ENCODE results near the gene PRMT7. TPM values are rescaled to one million over a fixed set of nuclear protein-coding genes. Genes with fewer than 3 reads are reported as not detected.

PRMT7 gene
- total RNA-seq, 1 donor from 2014 or later = 58.9 TPM

DNA sequence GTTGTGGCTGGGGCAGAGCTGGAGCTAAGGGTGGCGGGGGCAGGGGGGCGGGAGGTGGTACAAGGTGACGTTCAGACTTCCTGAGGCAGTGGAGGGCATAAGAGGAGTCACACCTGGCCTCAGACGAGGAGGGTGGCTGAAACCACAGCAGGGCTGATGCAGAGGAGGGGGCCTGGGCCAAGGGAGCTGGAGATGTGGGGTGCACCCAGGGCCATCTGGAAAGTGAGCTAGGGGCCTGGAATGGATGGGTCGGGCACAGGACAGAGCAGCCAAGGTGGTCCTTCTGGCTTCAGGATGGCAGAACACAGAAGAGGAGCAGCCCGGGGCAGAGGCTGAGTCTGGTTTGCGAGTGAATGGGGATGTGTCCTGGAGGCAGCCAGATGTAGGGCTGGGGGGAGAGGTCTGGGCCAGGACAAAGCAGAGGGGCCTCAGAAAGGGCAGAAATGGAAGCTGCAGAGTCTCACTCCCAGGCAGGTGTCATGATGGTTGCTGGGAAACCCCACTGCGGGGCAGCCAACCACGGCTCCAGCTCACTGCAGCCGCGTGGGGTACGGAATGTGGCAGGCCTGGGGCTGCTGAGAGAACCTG, 57.6 kb downstream of the PRMT7 start:
- DNase-seq (ENCODE audit: low spot score) = no peak
- no peak for ATAC-seq
- intact Hi-C loops (cut with DNase I) = no loop called here

GRCh38 chr16:68369168-68369567, 58.3 kb downstream of the PRMT7 start:
- no peak for DNase-seq (ENCODE audit: low spot score)
- intact Hi-C loops (cut with DNase I) = no loop called here
- no peak for ATAC-seq

DNA sequence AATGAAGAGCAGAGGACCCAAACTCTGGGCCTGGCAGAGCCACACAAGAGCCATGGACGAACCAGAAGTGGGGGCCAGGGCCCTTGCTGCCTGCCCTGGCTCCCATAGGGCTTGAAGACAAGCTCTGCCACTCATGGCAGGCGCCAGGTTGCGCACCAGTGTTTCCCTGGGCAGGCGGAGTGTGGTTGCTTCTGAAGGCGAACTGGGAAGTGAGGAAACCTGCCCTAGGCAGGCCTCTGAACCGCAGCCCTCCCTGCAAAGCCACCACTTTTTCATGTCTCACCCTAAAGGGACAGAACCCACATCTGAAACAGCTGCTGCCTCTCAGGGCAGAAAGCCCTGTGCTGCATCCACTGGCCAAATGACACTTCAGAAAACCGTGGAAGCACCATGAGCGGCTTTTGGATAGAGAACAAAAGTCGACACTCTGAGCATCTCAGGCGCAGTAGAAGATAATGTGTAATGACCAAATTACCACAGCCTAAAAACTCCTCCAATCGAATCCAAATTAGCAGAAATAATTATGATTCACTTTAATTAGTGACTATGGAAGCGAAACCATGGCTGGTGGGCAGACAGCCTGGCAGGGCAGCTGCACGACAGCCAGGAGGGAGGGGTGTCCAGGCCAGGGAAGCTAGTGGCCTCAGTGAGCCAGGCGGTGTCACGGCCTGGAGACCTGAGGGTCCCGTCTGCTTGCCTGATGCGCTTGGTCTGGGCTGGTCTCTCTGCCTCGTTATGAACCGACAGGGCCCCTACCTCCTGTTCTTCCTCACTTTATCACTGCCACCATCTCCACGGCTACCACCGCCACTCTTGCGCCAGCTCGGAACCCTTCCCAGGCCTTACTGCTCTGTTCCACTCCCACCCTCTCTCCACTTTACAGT, 59.1 kb downstream of the PRMT7 start:
- intact Hi-C loops (cut with DNase I) = loop anchor here (2.0 kb wide), 1 partner anchor 61 kb away; no protein-coding TSS in a partner anchor
- no peak for ATAC-seq
- no peak for DNase-seq (ENCODE audit: low spot score)

GRCh38 chr16:68370581-68371275, 59.9 kb downstream of the PRMT7 start:
- ATAC-seq (no peak), DNase-seq (ENCODE audit: low spot score) (no peak)
- intact Hi-C loops (cut with DNase I) = loop anchor here (2.0 kb wide), 1 partner anchor 60 kb away; no protein-coding TSS in a partner anchor

DNA sequence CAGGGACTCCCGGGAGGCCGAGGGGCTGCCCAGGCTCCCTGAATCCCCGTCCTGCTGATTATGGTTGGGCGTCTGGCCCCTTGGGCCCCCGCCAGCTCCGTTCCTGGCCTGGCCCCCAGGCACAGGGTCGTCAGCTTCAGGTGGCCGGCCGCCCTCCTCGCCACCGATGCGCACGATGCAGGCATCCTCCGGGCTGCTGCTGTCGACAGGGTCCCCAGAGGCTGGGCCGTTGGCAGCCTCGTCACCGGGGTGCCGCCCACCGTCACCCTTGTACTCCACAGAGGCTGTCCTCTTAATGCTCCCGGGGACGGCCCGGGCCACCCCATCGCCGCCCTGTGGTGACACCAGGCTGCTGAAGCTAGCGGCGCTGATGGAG, 60.4 kb downstream of the PRMT7 start:
- no peak for ATAC-seq
- intact Hi-C loops (cut with DNase I) = loop anchor here (2.0 kb wide), 1 partner anchor 60 kb away; no protein-coding TSS in a partner anchor
- DNase-seq (ENCODE audit: low spot score) = no peak

DNA sequence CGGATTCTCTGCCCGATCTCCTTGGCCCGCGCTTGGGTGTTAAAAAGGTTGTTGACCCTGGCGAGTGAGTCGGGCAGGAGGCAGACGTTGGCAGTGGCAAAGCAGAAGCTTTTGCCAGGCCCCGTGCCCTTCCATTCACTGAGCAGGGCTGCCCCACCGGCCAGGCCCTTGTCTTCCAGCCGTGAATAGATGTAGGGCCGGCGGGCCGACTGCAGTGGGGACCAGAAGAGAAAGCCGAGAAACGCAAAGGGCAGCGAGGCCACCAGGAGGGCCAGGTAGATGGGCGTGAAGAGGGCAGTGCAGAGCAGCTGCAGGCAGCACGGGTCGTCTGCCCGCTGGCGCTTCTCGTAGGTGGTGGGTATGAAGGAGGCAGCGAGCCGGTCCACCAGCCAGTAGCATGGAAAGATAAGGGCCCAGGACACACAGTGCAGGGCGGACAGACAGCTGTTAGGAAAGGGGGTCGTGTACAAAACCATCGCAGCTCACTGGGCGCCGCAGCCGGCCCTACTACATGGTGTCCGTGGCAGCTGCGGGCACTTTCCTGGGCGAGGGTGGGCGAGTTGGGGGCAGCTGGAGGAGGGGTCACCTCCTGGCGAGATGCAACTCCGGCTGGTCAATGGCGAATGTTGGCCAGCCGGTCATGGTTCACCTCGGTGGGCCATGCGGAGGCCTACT, 61.0 kb downstream of the PRMT7 start:
- DNase-seq (ENCODE audit: low spot score) = no peak
- intact Hi-C loops (cut with DNase I) = loop anchor here (2.0 kb wide), 1 partner anchor 59 kb away; no protein-coding TSS in a partner anchor
- ATAC-seq = no peak

GRCh38 chr16:68372381-68372720, 61.5 kb downstream of the PRMT7 start:
- ATAC-seq (no peak), DNase-seq (ENCODE audit: low spot score) (no peak)
- intact Hi-C loops (cut with DNase I) = no loop called here

GRCh38 chr16:68372806-68373205, 62.0 kb downstream of the PRMT7 start:
- DNase-seq (ENCODE audit: low spot score) = no peak

GRCh38 chr16:68373528-68374245, 62.9 kb downstream of the PRMT7 start:
- intact Hi-C loops (cut with DNase I) = no loop called here
- ATAC-seq (no peak), DNase-seq (ENCODE audit: low spot score) (no peak)

More at GRCh38 chr16:68372806-68373205, 62.0 kb downstream of the PRMT7 start:
- intact Hi-C loops (cut with DNase I) = no loop called here
- ATAC-seq = no peak

- intact Hi-C loops (cut with DNase I) = no loop called here
- DNase-seq (ENCODE audit: low spot score) (no peak), ATAC-seq (no peak)
Observed at GRCh38 chr16:68374246-68374805, 63.5 kb downstream of the PRMT7 start.

DNA sequence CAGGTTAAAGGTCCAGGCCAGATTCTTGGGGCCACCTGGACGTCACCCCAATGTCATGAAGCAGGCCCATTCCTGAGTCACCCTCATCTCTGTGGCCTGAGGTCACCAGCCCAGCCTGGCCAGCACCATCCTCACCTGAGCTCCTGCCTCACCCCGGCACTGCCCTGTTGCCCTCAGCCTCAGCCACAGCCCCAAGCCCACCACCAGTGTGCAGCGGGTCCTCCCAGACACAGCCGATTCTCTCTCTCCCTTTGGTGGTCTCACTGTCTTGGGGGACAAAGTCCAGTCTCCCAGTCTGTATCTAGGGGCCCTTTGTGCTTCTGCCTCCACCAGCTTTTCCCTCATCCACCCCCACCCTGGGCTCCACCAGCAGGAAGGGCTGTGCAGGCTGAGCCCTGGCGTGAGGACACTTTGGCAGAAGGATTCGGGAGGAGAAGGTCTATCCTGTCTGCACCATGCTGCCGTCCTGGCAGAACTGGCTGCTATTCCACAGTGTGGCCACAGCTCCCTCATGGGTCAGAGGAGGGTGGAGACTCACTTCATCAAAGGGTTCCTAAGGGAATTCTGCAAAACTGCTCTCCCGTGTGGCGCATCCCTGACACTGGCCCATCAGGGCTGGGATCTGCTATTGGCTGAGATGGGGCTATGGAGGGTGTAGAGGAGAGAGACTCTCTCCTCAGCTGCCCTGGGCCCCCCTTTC, 64.3 kb downstream of the PRMT7 start:
- intact Hi-C loops (cut with DNase I) = no loop called here
- ATAC-seq (no peak), DNase-seq (ENCODE audit: low spot score) (no peak)

DNA sequence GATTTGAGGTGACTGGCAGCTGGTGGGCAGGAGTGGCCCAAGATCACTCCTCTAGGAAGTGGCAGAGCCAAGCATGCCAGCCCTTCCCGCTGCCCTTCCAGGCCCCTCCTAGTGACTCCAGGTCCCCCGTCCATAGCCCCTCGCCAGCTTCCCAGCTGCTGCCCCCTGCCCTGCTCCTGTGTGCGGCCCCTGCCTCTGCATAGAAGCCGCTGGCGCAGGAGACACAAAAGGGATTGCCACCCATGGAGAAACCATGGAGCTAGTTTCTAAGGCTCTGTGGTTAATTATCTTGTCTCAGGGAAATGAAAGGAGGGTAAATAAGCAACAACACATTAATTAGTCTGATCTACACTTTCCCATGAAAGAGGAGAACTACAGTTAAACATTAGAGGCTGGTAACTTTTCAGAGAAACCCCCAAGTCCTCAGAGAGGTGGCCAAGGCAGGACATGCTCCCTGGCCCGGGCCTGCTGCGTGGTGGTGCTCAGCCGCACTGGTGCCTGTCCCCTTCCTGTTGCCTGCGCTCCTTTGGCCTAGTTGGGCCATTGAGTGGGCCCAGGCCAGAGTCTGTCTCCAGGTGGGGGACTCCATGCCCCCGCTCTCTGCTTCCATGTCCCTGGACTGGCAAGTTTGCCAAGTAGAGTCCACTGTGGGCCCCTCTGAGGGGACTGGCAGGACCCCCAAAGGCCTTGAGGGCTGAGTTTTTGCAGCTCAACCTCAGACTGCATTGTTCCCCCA, 65.2 kb downstream of the PRMT7 start:
- ATAC-seq (no peak), DNase-seq (ENCODE audit: low spot score) (no peak)
- intact Hi-C loops (cut with DNase I) = no loop called here

- no peak for ATAC-seq
Observed at GRCh38 chr16:68376590-68376989, 65.8 kb downstream of the PRMT7 start.

DNA sequence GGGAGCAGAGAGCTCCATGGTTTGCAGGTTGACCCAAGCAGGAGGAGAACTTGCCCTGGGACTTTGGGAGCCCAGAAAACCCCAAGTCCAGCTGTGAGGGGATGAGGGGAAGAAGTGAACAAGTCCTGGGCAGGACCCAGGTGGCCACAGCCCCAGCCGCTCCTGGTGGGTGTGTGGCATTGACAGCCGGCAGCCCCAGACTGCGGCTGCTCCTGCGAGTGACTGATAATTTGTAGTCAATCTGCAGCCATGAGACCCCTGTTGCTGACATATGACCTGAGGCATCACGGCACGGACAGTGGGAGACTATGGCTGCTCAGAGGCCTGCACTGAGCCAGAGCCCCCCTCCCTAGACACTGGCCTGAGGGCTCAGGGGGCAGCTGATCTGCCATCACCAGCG, 66.4 kb downstream of the PRMT7 start:
- no peak for ATAC-seq
- intact Hi-C loops (cut with DNase I) = no loop called here
- no peak for DNase-seq (ENCODE audit: low spot score)

More at GRCh38 chr16:68376590-68376989, 65.8 kb downstream of the PRMT7 start:
- intact Hi-C loops (cut with DNase I) = no loop called here
- no peak for DNase-seq (ENCODE audit: low spot score)

GRCh38 chr16:68377667-68378393, 67.0 kb downstream of the PRMT7 start:
- ATAC-seq = no peak
- DNase-seq (ENCODE audit: low spot score) = no peak
- intact Hi-C loops (cut with DNase I) = no loop called here

Measured in sciatic nerve (tissue), 2 donors.